CD14-positive monocyte (primary cell): Measurements from ENCODE around the gene RAB11FIP3. TPM values are rescaled to one million over a fixed set of nuclear protein-coding genes. Genes with fewer than 3 reads are reported as not detected.
"Not testable (repeated sequence)": the region's sequence is repeated elsewhere in the genome, so short reads cannot be mapped to it uniquely, and the experiment has no call there.

Experiments
- DNase-seq, 3 donors: peaks; one replicate each; pipeline ENCODE4 v3.0.0-alpha.2; 2011 to 2022
- H2AFZ ChIP-seq: 2 replicates; pipeline ENCODE4 v1.6.0; 2012; ENCODE audit warnings: mild to moderate bottlenecking, low read depth, low read length, inconsistent platforms; ENCODE audit not compliant: insufficient read depth, poor library complexity, severe bottlenecking
- H3K27ac ChIP-seq, 2 donors: 1 replicate in 1 of 2; 2 replicates in 1 of 2; pipeline ENCODE4 v1.5.1; 2012 to 2013; ENCODE audit warnings: low read length in 2 of 2, control low read depth in 1 of 2, inconsistent platforms in 1 of 2, low read depth in 1 of 2, mild to moderate bottlenecking in 1 of 2
- H3K27me3 ChIP-seq, 2 donors: one replicate each; pipeline versions ENCODE4 v1.6.0 to v1.6.1; 2011 to 2013; ENCODE audit warnings: low read length in 2 of 2; ENCODE audit not compliant: control insufficient read depth in 2 of 2, insufficient read depth in 2 of 2
- H3K36me3 ChIP-seq, 2 donors: replicated peaks in 1 of 2; 1 replicate in 1 of 2; 2 replicates in 1 of 2; pipeline versions ENCODE4 v1.5.1 to v1.6.1; 2012 to 2013; ENCODE audit warnings: low read length in 2 of 2, control low read depth in 1 of 2, inconsistent platforms in 1 of 2, mild to moderate bottlenecking in 1 of 2; ENCODE audit not compliant: insufficient read depth in 2 of 2, control insufficient read depth in 1 of 2
- H3K4me1 ChIP-seq, 2 donors: 1 replicate in 1 of 2; 2 replicates in 1 of 2; pipeline versions ENCODE4 v1.5.1 to v1.6.1; 2012 to 2013; ENCODE audit warnings: low read length in 2 of 2, control low read depth in 1 of 2, inconsistent platforms in 1 of 2, mild to moderate bottlenecking in 1 of 2, moderate library complexity in 1 of 2; ENCODE audit not compliant: insufficient read depth in 2 of 2, control insufficient read depth in 1 of 2
- H3K4me2 ChIP-seq: replicated peaks from 2 replicates; pipeline ENCODE3; 2012; ENCODE audit warnings: low read length, moderate library complexity, mild to moderate bottlenecking; ENCODE audit not compliant: poor library complexity, severe bottlenecking; ENCODE audit errors: extremely low read depth
- H3K4me3 ChIP-seq, 3 experiments: fragments of 200-600 bp in 1 of 3; sonication (generic) in 1 of 3; replicated peaks in 1 of 3; 1 replicate in 2 of 3; 2 replicates in 1 of 3; pipeline ENCODE4 v1.5.1; 2011 to 2013; ENCODE audit warnings: low read length in 3 of 3, mild to moderate bottlenecking in 3 of 3, control low read depth in 2 of 3, low read depth in 2 of 3, inconsistent platforms in 1 of 3, moderate library complexity in 1 of 3
- H3K79me2 ChIP-seq: 2 replicates; pipeline ENCODE4 v1.6.0; 2012; ENCODE audit warnings: mild to moderate bottlenecking, control low read depth, inconsistent platforms, low read length, moderate library complexity; ENCODE audit not compliant: insufficient read depth
- H3K9ac ChIP-seq: 2 replicates; pipeline ENCODE4 v1.6.0; 2017; ENCODE audit warnings: low read length, mild to moderate bottlenecking; ENCODE audit not compliant: insufficient read depth, poor library complexity, severe bottlenecking
- H3K9me3 ChIP-seq, 2 donors: replicated peaks in 1 of 2; 1 replicate in 1 of 2; 2 replicates in 1 of 2; pipeline versions ENCODE4 v1.5.1 to v1.6.1; 2012 to 2013; ENCODE audit warnings: low read length in 2 of 2, control low read depth in 1 of 2; ENCODE audit not compliant: control insufficient read depth in 1 of 2, insufficient read depth in 1 of 2
- H4K20me1 ChIP-seq: 2 replicates; pipeline ENCODE4 v1.6.0; 2012; ENCODE audit warnings: mild to moderate bottlenecking, low read length, control low read depth, moderate library complexity; ENCODE audit not compliant: insufficient read depth
- H3K27ac Mint-ChIP-seq, 7 donors: one replicate each; pipeline ENCODE4 v1.8.0; 2020; ENCODE audit warnings: mild to moderate bottlenecking in 7 of 7, mixed read lengths in 7 of 7, moderate library complexity in 6 of 7, inconsistent platforms in 2 of 7
- H3K27me3 Mint-ChIP-seq, 3 donors: one replicate each; pipeline ENCODE4 v1.8.0; 2021 to 2022; ENCODE audit warnings: low read depth in 3 of 3, mild to moderate bottlenecking in 3 of 3, mixed read lengths in 3 of 3, moderate library complexity in 3 of 3, inconsistent platforms in 1 of 3
- H3K36me3 Mint-ChIP-seq, 2 donors: one replicate each; pipeline ENCODE4 v1.8.0; 2020; ENCODE audit warnings: mixed read lengths in 2 of 2, inconsistent platforms in 1 of 2, mild to moderate bottlenecking in 1 of 2
- H3K4me1 Mint-ChIP-seq: one replicate; pipeline ENCODE4 v1.8.0; 2020; ENCODE audit warnings: mild to moderate bottlenecking, mixed read lengths
- H3K4me3 Mint-ChIP-seq, 2 donors: one replicate each; pipeline ENCODE4 v1.8.0; 2020; ENCODE audit warnings: mild to moderate bottlenecking in 2 of 2, mixed read lengths in 2 of 2, moderate library complexity in 1 of 2
- H3K9me3 Mint-ChIP-seq, 7 donors: one replicate each; pipeline ENCODE4 v1.8.0; 2020 to 2022; ENCODE audit warnings: mixed read lengths in 7 of 7, mild to moderate bottlenecking in 6 of 7, moderate library complexity in 6 of 7, inconsistent platforms in 2 of 7
- WGBS: methylation state at CpG from one replicate; pipeline ENCODE4 v1.1.5; 2013; ENCODE audit warnings: missing lambda C conversion rate; ENCODE audit not compliant: insufficient coverage; 5-methylcytosine and 5-hydroxymethylcytosine counted together
- intact Hi-C, 2 donors: fragments of 100-400 bp; cut with micrococcal nuclease; formaldehyde crosslinking; loops; one replicate each; pipeline versions ENCODE4 v1.15.0 to v1.15.1; 2023
- polyA plus RNA-seq, 3 donors: library from polyadenylated mRNA; depleted of rRNA in 1 of 3; unstranded in 2 of 3; stranded (reverse) in 1 of 3; fragments of 300-500 nt in 2 of 3; fragments of >200 nt in 1 of 3; fragmentation: Illumina TruSeq in 2 of 3; gene quantifications; 1 replicate in 2 of 3; 2 replicates in 1 of 3; pipeline ENCODE4 v1.2.3, GENCODE V29; 2012 to 2021
- TF ChIP-seq, protein P1 (sequence below): fragments of 200-600 bp; IDR thresholded peaks from one replicate; pipeline ENCODE4 v1.8.0; 2022; ENCODE audit warnings: antibody characterized with exemption, mild to moderate bottlenecking

RAB11FIP3 gene
- polyA plus RNA-seq, 3 donors, result 0.37 to 7.5 (median 0.49) TPM

- intact Hi-C loops, result no loop called here
- 81% methylated on average over 8 of the region's 11 CpGs for WGBS
- H3K79me2 ChIP-seq, result no peaks in the 10 kb centered on the region
- H4K20me1 ChIP-seq, result no peaks in the 10 kb centered on the region
- no peaks in the 10 kb centered on the region for H3K9me3 ChIP-seq
- Mint-ChIP-seq H3K4me3 (no peak overlapping the region), H3K27me3 (peaks cover 0 to 2% (median 0%) of the 10 kb centered on the region in 3 donors), H3K4me1 (peaks cover 2% of the 10 kb centered on the region), H3K9me3 (peaks cover 0 to 1% (median 0%) of the 10 kb centered on the region in 7 donors), H3K36me3 (peaks cover 6 to 23% of the 10 kb centered on the region in 2 donors), H3K27ac (no peak overlapping the region)
- no peak overlapping the region for H3K27ac ChIP-seq
- TF ChIP-seq, protein P1, sequence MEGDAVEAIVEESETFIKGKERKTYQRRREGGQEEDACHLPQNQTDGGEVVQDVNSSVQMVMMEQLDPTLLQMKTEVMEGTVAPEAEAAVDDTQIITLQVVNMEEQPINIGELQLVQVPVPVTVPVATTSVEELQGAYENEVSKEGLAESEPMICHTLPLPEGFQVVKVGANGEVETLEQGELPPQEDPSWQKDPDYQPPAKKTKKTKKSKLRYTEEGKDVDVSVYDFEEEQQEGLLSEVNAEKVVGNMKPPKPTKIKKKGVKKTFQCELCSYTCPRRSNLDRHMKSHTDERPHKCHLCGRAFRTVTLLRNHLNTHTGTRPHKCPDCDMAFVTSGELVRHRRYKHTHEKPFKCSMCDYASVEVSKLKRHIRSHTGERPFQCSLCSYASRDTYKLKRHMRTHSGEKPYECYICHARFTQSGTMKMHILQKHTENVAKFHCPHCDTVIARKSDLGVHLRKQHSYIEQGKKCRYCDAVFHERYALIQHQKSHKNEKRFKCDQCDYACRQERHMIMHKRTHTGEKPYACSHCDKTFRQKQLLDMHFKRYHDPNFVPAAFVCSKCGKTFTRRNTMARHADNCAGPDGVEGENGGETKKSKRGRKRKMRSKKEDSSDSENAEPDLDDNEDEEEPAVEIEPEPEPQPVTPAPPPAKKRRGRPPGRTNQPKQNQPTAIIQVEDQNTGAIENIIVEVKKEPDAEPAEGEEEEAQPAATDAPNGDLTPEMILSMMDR, result no peak
- H3K36me3 ChIP-seq, result no peaks in the 10 kb centered on the region
- H3K9ac ChIP-seq, result no peak overlapping the region
- no peaks in the 10 kb centered on the region for H3K4me1 ChIP-seq
- no peak for DNase-seq
- H3K4me2 ChIP-seq, result no peak overlapping the region
- no peaks in the 10 kb centered on the region for H3K27me3 ChIP-seq
- H2AFZ ChIP-seq, result no peak overlapping the region
- H3K4me3 ChIP-seq, result no peak overlapping the region
These were observed 37.6 kb downstream of the RAB11FIP3 start for GRCh38 chr16:463071-463470.

DNA sequence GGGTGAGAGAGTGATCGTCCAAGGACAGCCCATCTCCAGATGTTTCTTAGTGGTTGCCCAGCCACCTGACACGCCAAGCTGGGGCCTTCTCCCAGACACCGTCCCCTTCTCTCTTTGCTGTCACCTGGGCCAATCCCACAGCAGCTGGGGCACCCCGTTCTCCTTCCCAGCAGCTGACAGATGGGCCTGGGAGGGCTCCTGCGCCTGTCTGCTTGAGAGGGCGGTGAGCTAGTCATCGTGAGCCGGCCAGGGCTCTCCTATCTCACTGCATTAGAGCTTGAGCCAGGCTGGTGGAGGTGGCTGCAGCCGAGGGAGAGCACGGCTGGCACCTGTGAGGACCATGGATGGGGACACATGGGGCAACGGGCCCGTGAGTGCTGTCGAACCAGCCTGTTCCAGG is 41.2 kb downstream of the RAB11FIP3 start:
- Histone ChIP-seq H3K36me3 (peaks cover 0 to 7% of the 10 kb centered on the region in 2 donors), H2AFZ (no peak overlapping the region), H3K79me2 (no peaks in the 10 kb centered on the region), H3K9ac (no peak overlapping the region), H3K4me1 (no peaks in the 10 kb centered on the region), H3K27me3 (no peaks in the 10 kb centered on the region), H3K4me3 (no peak overlapping the region), H3K4me2 (no peak overlapping the region), H3K27ac (no peak overlapping the region), H4K20me1 (no peaks in the 10 kb centered on the region), H3K9me3 (no peaks in the 10 kb centered on the region)
- no peak overlapping the region for H3K4me3 Mint-ChIP-seq
- H3K9me3 Mint-ChIP-seq, result no peaks in the 10 kb centered on the region
- no peak for DNase-seq
- TF ChIP-seq, protein P1, result no peak
- H3K27ac Mint-ChIP-seq, result no peak overlapping the region
- 94% methylated on average over 13 of the region's 13 CpGs for WGBS
- no peaks in the 10 kb centered on the region for H3K27me3 Mint-ChIP-seq
- peaks cover 2% of the 10 kb centered on the region for H3K4me1 Mint-ChIP-seq
- intact Hi-C loops, result no loop called here
- peaks cover 5 to 19% of the 10 kb centered on the region in 2 donors for H3K36me3 Mint-ChIP-seq

GRCh38 chr16:467249-467871 is 41.9 kb downstream of the RAB11FIP3 start:
- 84% methylated on average over 10 of the region's 12 CpGs for WGBS
- intact Hi-C loops, H3K4me1 Mint-ChIP-seq: not testable (repeated sequence)

More at GRCh38 chr16:467249-467871, 41.9 kb downstream of the RAB11FIP3 start:
- H3K4me2 ChIP-seq, H3K27ac Mint-ChIP-seq, H3K27ac ChIP-seq, DNase-seq, H3K4me1 ChIP-seq, H3K9me3 Mint-ChIP-seq, H3K4me3 ChIP-seq, H3K79me2 ChIP-seq, H3K9me3 ChIP-seq, H3K27me3 Mint-ChIP-seq, H3K4me3 Mint-ChIP-seq, H3K36me3 ChIP-seq, H4K20me1 ChIP-seq, H3K9ac ChIP-seq, H3K27me3 ChIP-seq, H2AFZ ChIP-seq: not testable (repeated sequence)
- H3K36me3 Mint-ChIP-seq, result peaks cover 1 to 16% of the 10 kb centered on the region in 2 donors
